C4-2B (cell line): ENCODE data around the gene EFCAB8.

Source experiments
- H3K27ac ChIP-seq: fragments of 450-650 bp; 2 replicates; pipeline ENCODE4 v1.5.1; 2017
- ZFX ChIP-seq: fragments of 450-650 bp; IDR thresholded peaks from 2 replicates; pipeline ENCODE4 v1.6.1; 2017
- TF ChIP-seq, protein P1 (sequence below): fragments of 450-650 bp; conservative IDR thresholded peaks from 2 replicates; pipeline ENCODE4 v1.5.1; 2017; ENCODE audit warnings: mild to moderate bottlenecking

EFCAB8 gene

DNA sequence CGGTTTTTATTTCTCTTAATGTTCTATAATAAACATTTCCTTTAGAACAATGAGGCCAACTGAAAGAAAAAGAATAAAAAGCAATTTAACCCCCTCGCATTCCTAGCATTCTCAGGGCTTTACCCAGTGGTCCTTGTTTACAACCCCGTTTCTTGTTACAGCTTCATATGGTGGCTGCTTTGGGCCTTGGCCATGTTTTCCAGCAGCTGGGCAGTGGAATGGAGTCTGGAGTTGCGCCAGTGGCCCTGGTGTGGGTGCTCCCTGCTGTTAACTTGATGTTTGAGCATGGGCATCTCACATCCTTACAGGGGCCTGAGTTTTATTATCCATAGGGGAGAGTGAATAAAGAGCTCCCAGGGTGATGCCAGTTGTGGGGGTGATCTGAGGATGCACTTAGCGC lies 18.8 kb downstream of the EFCAB8 start:
- no peak for TF ChIP-seq ZFX
- TF ChIP-seq, protein P1, sequence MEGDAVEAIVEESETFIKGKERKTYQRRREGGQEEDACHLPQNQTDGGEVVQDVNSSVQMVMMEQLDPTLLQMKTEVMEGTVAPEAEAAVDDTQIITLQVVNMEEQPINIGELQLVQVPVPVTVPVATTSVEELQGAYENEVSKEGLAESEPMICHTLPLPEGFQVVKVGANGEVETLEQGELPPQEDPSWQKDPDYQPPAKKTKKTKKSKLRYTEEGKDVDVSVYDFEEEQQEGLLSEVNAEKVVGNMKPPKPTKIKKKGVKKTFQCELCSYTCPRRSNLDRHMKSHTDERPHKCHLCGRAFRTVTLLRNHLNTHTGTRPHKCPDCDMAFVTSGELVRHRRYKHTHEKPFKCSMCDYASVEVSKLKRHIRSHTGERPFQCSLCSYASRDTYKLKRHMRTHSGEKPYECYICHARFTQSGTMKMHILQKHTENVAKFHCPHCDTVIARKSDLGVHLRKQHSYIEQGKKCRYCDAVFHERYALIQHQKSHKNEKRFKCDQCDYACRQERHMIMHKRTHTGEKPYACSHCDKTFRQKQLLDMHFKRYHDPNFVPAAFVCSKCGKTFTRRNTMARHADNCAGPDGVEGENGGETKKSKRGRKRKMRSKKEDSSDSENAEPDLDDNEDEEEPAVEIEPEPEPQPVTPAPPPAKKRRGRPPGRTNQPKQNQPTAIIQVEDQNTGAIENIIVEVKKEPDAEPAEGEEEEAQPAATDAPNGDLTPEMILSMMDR: no peak
- no peak overlapping the region for H3K27ac ChIP-seq

- no peak for TF ChIP-seq ZFX
- TF ChIP-seq, protein P1: no peak
- no peak overlapping the region for H3K27ac ChIP-seq
These were observed 20.1 kb downstream of the EFCAB8 start for GRCh38 chr20:32878820-32879219.

DNA sequence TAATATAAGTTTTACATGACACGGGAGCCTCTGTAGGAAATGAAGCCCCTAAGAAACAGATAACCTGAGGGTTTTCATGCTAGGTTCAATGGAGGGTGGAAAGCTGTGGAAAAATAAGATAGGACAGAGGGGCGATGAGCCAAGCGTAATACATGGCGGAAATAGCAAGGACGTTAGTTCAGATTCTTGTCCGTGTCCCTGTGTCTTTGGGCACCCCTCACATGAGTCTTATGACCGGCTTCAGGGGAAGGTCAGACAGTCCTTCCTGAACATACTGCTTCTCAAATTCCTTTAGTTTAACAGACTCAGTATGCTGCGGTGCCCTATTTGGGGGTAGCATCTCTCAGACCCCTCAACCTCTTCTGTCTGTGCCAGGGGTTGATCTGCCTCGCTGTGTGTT lies 20.8 kb downstream of the EFCAB8 start:
- no peak overlapping the region for H3K27ac ChIP-seq
- no peak for TF ChIP-seq ZFX
- TF ChIP-seq, protein P1: no peak

GRCh38 chr20:32880635-32881034 lies 21.9 kb downstream of the EFCAB8 start:
- TF ChIP-seq, protein P1: no peak
- TF ChIP-seq ZFX: no peak
- no peak overlapping the region for H3K27ac ChIP-seq

DNA sequence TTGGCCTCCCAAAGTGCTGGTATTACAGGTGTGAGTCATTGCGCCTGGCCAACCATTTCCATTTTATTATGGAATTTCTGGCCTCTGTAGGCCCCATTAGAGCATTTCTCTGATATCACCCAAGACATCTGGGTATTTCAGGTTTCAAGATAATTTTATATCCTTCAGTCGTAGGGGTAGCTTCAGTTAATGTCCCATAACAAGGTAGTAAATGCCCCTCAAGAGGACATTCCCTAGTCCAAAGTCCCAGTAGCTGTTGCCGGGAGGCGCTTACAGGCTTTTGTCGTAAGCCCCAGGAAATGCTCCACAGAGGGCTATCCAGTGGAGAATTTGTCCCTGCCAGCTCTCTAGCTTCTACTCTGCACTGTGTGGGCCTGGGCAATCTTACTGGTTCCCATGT lies 24.4 kb downstream of the EFCAB8 start:
- no peak for TF ChIP-seq ZFX
- TF ChIP-seq, protein P1: no peak
- no peak overlapping the region for H3K27ac ChIP-seq

DNA sequence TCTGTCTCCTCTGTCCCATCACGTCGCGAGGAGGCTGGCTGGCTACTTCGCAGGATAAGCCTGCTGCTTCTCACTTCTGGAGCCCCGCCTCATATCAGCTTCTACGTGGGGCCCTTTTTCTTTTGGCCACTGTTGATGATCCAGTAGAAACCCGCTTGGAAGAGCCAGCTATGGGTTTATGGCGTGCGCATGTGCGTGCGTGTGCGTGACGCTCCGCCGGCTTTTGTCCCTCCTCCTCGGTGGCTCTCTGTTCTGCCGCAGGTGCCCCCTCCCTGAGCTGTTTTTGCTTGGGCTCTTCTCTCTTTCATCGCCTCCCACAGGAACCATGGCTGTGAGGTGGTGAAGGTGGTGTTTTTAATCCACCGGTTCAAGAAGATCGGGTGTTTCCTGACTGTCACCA lies 26.5 kb downstream of the EFCAB8 start:
- TF ChIP-seq, protein P1: no peak
- TF ChIP-seq ZFX: no peak
- no peak overlapping the region for H3K27ac ChIP-seq

DNA sequence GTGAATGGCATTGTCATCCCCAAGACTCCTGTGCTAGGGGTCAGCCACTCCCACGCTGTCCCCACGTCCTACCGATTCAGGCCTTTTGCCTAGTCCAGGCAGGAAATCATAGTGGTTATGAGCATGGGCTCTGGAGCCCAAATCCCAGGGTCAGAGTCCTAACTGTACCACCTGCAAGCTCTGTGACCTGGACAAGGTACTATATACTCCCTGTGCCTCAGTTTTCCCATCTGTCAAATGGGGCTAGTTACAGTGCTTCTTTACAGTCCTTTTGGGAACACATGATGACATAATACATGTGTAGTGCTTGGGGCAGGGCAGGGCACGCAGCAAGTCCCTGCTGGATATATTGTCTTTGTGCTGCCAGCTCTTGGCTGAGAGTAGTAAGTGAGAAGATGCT lies 27.2 kb downstream of the EFCAB8 start:
- no peak overlapping the region for H3K27ac ChIP-seq
- TF ChIP-seq ZFX: no peak
- TF ChIP-seq, protein P1: no peak
